ENCODE results near the gene VSIR.

VSIR gene

DNA sequence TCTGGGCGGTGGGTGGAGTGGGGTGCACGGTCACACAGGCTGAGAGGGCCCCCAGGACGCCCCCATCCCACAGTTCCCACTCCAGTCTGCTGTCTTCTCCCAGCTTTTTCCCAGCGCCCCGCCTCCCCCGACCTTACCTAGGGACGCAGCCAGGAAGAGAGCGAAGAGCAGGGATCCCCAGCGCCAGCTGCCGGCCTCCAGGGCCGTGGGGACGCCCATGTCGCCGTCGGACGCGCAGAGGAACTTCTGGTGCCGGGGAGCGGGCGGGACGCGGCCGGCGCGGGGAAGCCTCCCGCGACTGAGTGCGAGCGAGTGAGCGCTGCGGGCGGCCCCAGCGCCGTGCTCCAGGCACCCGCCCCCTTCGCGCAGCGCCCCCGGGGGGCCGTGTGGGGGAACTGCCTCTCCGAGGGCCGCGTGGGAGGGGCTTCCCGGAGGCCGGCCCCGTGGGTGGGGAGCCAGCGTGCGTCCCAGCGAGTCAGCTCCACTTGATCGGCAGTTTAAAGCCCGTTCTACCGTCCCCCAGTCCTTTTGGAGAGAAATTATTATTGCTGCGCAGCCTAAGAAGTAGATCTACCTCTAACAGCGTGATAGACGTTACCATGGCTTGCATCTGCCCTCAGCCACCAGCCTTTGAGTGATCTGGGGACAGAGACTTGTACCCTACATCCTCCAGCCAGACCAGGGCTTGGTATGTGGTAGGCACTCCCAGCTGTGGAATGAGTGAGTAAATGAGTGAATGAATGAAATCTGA, at the start of gene VSIR:
TSS of gene VSIR (minus strand) at position 300 of the 751 bp plus-strand sequence. CDS start at position 219, 81 bp downstream.
- DNase-seq (ENCODE audit: extremely low read depth in 1 of 2, low read depth in 1 of 2) = peak; percentile 80 to 91

DNA sequence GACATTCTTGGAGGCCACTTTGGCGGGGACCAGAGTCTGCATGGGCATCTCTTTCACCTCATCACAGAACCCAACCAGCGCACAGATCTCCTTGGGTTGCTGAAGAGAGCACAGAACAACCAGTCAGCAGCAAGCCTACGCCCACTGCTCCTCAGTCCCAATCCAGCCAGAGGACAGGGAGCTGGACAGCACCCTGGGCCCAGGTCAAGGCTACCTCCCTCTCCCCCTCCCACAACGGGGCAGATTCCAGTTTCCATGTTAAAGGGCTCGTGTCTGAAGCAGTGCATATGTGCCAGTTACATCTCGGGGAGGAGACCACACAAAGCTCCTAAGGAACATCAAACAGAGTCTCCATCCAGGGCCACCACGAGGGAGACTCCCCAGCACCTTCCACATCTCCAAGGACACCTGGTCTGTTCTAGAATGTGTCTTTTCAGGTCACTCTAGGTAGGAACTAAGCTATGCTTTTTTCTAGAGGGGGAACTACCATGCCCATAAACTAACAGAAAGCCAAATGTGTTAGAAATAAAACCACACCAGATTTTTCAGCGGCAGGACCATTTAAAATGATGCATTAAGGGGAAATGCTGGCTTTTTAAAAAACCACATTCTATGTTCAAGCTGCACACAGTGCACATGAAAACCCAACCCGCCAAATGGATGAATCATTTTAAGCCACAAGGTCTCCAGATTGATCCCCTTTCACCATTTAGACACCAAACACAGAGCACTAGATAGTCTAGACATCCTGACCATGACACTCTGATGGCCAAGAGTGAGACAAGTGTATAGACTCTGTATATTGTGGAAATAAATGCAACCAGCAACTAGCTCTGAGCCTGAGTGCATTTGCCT, 48.8 kb upstream of the VSIR start:
- DNase-seq (ENCODE audit: extremely low read depth in 1 of 2, low read depth in 1 of 2) = no peak

DNA sequence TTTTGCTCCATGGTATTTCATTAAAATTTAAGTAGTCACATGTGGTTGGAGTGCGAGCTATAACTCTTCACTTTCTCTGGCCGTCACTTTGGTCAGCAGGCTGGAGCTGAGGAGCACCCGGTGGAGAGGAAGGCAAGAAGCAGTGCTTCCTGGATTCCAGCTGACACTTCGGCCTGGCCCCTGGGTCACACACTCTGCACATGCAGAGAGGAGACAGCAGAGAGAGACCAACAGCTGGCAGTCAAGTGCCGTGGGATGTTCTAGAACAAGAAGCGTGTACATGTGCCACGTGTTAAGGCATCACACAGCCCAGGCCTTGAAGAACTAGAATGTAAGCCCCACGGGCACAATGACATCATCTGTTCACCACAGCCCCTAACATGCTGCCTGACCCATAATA, 47.6 kb upstream of the VSIR start:
- DNase-seq (ENCODE audit: extremely low read depth in 1 of 2, low read depth in 1 of 2) = no peak

DNA sequence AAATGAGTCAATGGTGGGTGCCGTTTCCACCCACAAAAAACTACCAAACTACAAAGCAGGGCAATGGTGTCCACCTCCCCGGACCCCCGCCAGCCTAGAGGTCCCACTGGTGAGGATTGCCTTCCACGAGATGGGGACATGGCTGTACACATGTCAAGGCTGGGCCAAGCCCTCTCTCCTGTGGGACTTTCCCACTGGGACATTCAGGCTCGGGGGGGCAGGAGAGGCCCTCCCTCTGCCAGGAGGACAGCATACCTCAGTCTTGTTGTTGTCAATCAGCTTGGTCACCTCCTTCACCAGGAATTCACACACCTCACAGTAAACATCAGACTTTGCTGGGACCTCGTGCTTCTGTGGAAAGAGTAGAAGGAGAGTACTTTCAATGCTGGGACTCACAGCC, 46.7 kb upstream of the VSIR start:
- no peak for DNase-seq (ENCODE audit: extremely low read depth in 1 of 2, low read depth in 1 of 2)

DNA sequence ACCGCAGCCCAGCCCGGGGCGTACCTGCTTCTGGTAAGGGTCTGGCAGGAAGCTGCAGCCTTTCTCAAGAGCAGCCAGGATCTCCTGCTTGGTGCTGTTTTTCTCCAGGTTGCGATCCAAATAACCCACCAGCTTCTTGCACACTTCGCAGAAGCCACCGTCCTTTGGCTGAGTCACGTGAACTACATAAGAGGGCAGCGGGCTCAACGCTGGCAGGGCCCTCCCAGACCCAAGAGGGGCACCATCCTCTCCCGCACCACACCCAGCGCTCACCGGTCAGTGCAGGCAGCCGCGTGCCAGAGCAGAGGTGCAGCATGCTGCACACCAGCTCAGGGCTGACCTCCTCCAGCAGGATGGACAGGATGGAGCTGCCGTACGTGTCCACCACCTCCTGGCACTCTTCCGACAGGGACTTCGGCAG, 46.1 kb upstream of the VSIR start:
- DNase-seq (ENCODE audit: extremely low read depth in 1 of 2, low read depth in 1 of 2) = no peak

DNA sequence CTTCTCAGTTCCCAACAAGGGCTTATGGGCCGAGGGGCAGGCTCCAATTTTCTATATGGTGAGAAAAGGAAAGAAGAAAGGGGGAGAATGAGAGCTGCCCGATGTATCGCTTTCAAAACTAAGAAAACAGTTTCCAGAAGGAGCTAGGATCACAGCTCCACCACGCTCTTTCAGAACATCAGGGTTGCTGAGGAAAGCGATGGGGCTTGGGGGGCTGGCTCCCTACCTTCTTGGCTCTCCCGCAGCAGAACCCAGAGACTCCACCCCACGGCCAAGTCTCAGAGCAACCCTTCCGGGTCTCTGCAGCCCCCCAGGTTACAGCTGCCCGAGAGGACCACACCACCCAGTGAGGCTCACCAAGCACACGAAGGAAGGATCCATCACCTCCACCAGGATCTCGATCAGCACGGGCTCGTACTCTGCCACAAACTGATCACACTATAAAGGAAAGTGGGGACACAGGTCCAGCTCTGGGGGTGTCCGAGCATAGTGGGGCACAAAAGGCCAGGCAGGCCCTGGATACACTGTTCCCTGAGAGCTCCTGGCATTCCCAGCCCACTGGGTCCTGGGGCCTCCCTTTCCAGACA, 45.4 kb upstream of the VSIR start:
- DNase-seq (ENCODE audit: extremely low read depth in 1 of 2, low read depth in 1 of 2) = no peak

DNA sequence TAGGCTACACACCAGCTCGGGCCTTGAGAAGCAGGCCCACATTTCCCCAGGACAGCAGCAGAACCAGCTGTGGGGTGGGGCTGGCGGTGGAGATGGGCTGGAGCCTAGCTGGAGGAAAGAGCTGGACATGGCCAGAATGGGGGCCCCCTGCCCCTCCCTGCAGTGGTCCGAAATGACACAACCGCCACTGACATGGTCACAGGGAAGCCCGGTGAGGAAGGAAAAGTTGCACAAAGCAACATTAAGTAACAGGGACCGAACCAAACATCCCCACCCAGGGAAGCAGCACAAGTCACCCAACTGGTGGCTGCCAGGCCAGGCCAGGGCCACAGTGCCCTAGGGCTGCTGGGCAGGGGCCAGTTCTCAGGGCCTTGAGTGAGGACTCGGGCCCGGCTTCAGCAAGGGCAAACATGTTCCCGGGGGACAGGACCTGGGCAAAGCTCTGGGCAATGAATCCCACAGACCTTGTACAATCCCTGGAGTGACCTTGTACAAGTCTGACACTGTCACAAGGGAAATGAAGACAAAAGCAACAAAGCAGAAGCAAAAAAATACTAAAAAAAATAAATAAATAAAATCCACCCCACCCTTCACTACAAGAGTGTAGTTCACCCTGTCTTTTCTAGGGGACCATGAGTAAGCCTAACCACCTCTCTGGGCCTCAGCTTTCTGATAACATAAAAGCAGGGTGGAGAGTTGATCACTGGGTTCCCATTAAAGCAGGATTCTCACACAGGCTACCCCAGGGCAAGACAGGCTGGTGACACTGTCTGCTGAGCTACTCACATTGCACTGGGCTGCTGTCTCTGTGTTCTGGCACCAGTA, 44.7 kb upstream of the VSIR start:
- no peak for DNase-seq (ENCODE audit: extremely low read depth in 1 of 2, low read depth in 1 of 2)

DNA sequence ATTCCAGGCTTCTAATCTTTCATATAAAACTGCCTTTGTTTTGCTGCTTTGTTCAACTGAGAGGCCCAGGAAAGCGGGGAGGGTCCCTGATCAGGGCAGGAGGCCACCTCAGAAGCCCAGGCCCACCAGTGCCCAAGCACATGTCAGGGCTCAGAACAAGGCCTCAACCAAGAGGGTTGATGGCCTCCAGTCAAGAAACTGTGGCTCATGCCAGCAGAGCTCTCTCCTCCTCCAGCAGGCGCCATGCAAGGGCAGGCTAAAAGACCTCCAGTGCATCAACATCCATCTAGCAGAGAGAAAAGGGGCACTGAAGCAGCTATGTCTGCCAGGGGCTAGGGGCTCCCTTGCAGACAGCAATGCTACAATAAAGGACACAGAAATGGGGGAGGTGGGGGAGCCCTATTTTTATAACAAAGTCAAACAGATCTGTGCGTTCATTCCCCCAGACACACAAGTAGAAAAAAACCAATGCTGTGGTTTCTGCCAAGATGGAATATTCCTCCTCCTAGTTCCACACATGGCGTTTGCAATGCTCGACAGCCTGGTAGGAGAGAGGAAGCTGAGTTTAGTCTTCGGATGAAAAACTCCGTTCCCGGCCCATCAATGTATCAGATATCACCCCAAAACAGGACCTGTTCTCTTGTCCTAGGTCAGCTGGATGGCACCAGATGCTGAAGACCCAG, 43.8 kb upstream of the VSIR start:
- no peak for DNase-seq (ENCODE audit: extremely low read depth in 1 of 2, low read depth in 1 of 2)

DNA sequence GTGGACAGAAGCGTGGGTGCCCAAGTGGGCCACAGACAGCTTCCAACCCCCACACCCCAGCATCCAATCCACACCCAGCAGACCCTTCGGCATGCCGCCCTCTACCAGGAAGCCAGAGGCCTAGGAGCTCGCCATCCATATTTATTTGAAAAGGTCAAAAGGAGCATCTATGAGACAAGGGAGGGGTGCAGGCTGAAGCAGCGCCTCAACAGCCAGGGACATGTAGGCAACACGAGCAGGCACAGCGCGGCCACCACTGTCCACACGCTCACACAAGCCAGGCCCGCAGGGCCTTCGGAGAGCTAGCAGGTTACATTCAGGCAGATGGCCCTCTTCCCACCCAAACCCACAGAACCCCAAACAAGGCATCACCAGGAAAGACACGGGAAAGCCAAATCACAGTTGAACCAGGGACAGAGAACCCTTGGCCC, 43.1 kb upstream of the VSIR start:
- DNase-seq (ENCODE audit: extremely low read depth in 1 of 2, low read depth in 1 of 2) = no peak

DNA sequence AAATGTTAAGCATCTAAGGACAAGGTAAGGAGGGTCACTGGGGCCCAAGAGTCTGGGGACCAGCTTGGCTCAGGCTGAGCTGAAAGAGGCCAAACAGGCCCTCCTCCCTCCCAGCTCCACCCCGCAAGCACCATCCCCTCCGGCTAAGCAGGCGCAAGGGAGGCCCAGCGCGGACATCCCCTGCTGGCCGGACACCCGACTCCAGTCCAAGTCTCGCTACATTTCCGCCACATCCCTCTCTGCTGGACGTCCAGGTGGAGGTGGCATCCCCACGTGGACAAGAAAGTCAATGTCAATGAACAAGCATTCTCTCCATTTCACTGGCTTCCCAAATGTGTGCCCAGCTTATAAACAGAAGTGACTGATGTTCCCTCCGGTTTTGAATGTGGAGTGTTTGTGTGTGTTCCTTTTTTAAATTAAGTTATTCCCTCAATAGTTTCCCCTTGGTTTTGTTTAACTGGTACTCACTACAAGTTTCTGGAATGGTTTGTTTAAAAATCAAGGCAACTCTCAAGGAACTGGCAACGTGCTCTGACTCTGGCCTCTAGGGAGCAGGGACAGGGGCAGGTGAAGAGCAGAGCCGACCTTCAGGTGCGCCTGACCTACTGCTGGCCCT, 42.3 kb upstream of the VSIR start:
- DNase-seq (ENCODE audit: extremely low read depth in 1 of 2, low read depth in 1 of 2) = no peak

DNA sequence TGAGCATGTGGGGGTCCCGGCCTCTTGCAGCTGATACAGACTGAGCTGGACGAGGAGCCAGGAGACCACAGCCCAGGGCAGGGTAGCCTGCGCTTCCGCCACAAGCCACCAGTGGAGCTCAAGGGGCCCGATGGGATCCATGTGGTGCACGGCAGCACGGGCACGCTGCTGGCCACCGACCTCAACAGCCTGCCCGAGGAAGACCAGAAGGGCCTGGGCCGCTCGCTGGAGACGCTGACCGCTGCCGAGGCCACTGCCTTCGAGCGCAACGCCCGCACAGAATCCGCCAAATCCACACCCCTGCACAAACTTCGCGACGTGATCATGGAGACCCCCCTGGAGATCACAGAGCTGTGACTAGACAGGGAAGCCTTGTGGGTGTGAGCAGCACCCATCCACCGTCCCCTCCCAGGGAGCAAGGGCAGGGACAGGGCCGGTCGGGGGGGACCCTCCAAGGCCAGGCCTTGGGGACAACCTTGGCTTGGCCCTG, 41.6 kb upstream of the VSIR start:
- DNase-seq (ENCODE audit: extremely low read depth in 1 of 2, low read depth in 1 of 2) = no peak

DNA sequence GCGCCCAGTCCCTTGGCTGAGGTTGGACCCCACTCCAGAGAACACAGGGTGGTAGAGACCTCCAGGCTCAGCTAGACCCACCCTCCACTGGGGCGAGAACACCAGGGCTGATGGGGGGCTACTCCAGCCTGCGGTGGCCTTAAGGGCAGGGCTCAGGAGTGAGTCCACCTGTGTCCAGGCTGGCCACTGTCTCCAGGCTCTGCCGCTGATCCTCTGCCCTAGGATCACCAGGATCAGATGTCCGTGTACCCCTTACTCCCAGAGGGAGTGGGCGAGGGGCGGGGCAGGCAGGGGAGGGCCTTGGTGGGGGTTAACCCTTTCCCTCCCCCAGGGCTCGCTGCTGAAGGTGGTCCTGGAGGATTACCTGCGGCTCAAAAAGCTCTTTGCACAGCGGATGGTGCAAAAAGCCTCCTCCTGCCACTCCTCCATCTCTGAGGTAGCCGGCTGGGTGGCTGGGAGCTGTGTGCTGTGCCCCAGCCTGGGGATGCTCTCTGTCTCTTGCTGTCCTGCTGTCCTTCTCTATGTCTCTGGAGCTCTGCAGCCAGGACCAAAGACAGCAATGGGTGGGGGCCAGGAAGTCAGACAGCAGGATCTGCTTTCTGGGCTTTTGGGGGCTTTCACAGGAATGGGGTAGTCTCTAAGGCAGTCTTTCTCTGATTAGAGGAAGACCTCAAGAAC, 39.7 kb upstream of the VSIR start:
- DNase-seq (ENCODE audit: extremely low read depth in 1 of 2, low read depth in 1 of 2) = no peak

DNA sequence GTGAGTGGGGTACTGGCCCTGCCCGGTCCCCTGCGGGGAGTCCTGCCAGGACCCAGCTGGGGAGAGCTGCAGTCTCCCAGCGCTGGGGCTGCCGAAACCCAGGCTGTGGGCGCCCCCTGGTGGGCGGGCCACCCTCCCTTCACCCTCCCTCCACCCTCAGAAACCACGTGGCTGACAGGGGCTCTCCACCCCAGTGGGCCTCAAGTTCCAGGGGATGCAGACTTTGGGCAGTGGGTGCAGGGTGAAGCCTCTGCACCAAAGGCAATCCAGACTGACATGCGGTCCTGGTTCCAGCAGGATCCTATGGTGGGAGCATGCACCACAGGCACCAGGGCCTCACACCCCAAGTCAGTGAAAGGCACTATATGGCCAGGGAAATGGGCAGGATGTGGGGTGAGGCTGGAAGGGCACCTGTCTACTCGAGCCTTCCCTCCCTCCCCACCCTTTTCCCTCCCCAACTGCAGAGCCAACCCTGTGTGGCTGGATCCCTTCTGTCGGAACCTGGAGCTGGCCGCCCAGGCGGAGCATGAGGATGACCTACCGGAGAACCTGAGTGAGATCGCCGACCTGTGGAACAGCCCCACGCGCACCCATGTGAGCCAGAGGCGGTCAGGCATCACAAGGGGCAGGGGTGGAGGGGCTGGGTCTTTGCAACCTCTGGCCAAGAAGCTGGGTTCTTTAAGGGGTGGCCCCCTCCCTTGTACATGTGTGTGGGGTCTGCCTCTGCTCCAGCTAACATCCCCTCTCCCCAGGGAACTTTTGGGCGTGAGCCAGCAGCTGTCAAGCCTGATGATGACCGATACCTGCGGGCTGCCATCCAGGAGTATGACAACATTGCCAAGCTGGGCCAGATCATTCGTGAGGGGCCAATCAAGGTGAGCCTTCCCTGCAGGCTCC, 38.9 kb upstream of the VSIR start:
- DNase-seq (ENCODE audit: extremely low read depth in 1 of 2, low read depth in 1 of 2) = peak; percentile 51 to 55

DNA sequence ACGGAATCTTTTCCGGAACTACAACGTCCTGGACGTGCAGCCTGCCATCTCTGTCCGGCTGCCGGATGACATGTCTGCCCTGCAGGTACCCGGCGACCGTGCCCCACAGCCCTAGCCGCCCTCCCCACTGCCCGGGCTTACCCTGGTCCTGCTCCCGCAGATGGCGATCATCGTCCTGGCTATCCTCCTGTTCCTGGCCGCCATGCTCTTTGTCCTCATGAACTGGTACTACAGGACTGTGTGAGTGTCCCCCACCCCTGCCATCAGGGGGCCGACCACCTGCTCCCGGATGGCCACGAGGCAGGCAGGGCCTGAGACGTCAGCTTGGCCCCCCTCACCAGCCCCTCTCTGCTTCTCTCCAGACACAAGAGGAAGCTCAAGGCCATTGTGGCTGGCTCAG, 38.0 kb upstream of the VSIR start:
- no peak for DNase-seq (ENCODE audit: extremely low read depth in 1 of 2, low read depth in 1 of 2)

DNA sequence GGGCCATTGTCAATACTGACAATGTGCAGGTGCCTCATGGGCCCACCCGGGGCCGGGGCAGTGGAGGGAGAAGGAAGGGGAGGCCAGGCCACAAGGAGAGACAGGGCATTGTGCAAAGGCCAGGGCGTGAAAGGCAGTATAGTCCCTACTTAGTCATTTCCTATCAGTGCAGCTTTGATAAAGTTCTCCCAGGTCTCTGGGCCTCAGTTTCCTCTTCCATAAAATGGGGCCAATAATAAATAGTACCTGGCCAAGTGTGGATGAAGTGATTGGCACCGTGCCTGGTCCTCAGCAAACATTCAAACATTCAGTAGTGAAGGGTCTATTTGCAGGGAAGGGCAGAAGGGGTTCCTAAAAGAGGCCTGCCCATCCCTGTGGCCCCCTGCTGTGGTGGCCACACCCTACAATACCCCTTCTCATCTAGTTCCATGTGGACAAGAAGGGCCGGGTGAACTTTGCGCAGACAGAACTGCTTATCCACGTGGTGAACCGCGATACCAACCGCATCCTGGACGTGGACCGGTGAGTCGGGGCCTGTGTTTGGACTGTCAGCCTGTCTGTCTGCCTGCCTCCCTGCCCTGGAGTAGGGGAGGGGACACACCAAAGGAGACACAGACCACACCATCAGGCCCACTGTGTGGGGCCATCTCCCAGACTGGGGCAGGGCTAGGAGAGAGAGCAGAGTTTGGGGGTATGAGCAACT, 36.9 kb upstream of the VSIR start:
- no peak for DNase-seq (ENCODE audit: extremely low read depth in 1 of 2, low read depth in 1 of 2)

DNA sequence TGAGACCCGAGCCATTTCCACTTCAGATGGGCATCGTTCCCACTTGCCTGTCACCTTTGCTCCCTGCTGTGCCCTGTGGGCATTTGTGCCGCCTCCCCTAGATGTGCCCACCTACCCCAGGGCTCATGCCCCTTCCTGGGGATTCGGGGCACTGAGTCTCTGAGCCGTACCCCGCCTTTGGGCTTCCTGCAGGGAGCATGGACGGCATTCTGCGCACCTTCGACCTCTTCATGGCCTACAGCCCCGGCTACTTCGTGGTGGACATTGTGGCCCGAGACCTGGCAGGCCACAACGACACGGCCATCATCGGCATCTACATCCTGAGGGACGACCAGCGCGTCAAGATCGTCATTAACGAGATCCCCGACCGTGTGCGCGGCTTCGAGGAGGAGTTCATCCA, 36.3 kb upstream of the VSIR start:
- no peak for DNase-seq (ENCODE audit: extremely low read depth in 1 of 2, low read depth in 1 of 2)
